IPS-NIHi7 (cell line): ENCODE results near the gene RHOBTB3.
"Not testable (repeated sequence)": the region's sequence is repeated elsewhere in the genome, so short reads cannot be mapped to it uniquely, and the experiment has no call there.

Experiments
- DNase-seq: peaks from one replicate; pipeline ENCODE4 v3.0.0; 2012; ENCODE audit warnings: mixed read lengths; ENCODE audit errors: extremely low spot score

The RHOBTB3 gene

GRCh38 chr5:95818181-95819147 lies 87.3 kb downstream of the RHOBTB3 start:
- no peak for DNase-seq

GRCh38 chr5:95821110-95822021 lies 90.2 kb downstream of the RHOBTB3 start:
- no peak for DNase-seq

- DNase-seq, result peak; percentile 63
These were observed 91.0 kb downstream of the RHOBTB3 start for GRCh38 chr5:95822043-95822541.

GRCh38 chr5:95822542-95823181 lies 91.5 kb downstream of the RHOBTB3 start, which contains the start of gene GLRX:
TSS of gene GLRX (minus strand) at chr5:95822726. CDS start at chr5:95822662, 64 bp downstream.
- DNase-seq, result peak; percentile 63

GRCh38 chr5:95823218-95823737 lies 92.1 kb downstream of the RHOBTB3 start:
- DNase-seq, result no peak

- DNase-seq, result peak; percentile 29
These were observed 92.8 kb downstream of the RHOBTB3 start for GRCh38 chr5:95823738-95824609.

GRCh38 chr5:95824747-95825146 lies 93.6 kb downstream of the RHOBTB3 start:
- no peak for DNase-seq

GRCh38 chr5:95825495-95825894 lies 94.4 kb downstream of the RHOBTB3 start:
- DNase-seq, result no peak

GRCh38 chr5:95826949-95827891 lies 96.1 kb downstream of the RHOBTB3 start:
- no peak for DNase-seq

- no peak for DNase-seq
These were observed 96.7 kb downstream of the RHOBTB3 start for GRCh38 chr5:95827892-95828246.

- no peak for DNase-seq
These were observed 99.1 kb downstream of the RHOBTB3 start for GRCh38 chr5:95830226-95830625.

GRCh38 chr5:95832664-95833063 lies 101.5 kb downstream of the RHOBTB3 start:
- no peak for DNase-seq

GRCh38 chr5:95835682-95836385 lies 104.7 kb downstream of the RHOBTB3 start:
- DNase-seq, result no peak

- DNase-seq, result no peak
These were observed 105.4 kb downstream of the RHOBTB3 start for GRCh38 chr5:95836544-95836943.

- DNase-seq, result not testable (repeated sequence)
These were observed 105.8 kb downstream of the RHOBTB3 start for GRCh38 chr5:95836971-95837370.

GRCh38 chr5:95837492-95837891 lies 106.4 kb downstream of the RHOBTB3 start:
- DNase-seq, result no peak

GRCh38 chr5:95838001-95838520 lies 106.9 kb downstream of the RHOBTB3 start:
- no peak for DNase-seq

GRCh38 chr5:95838556-95838955 lies 107.4 kb downstream of the RHOBTB3 start:
- DNase-seq, result no peak
